Cardiac muscle cell (in vitro differentiated cells and primary cell): ENCODE measurements around the gene USP48. TPM values are rescaled to one million over a fixed set of nuclear protein-coding genes. Genes with fewer than 3 reads are reported as not detected.
"Not testable (repeated sequence)": the region's sequence is repeated elsewhere in the genome, so short reads cannot be mapped to it uniquely, and the experiment has no call there.

Experiments
- DNase-seq, 2 donors: peaks; one replicate each; pipeline versions ENCODE4 v3.0.0 to v3.0.0-alpha.2; 2010 to 2017; ENCODE audit warnings: low read depth in 1 of 2, low spot score in 1 of 2
- H3K27ac ChIP-seq: fragments of 200-600 bp; sonication (generic); 2 replicates; pipeline ENCODE4 v1.5.1; 2016
- H3K27me3 ChIP-seq: fragments of 200-600 bp; sonication (generic); 2 replicates; pipeline ENCODE4 v1.6.0; 2016; ENCODE audit warnings: control low read depth
- H3K36me3 ChIP-seq: fragments of 200-600 bp; sonication (generic); 2 replicates; pipeline ENCODE4 v1.5.1; 2016; ENCODE audit warnings: control low read depth
- H3K4me1 ChIP-seq: fragments of 200-600 bp; sonication (generic); 2 replicates; pipeline ENCODE4 v1.8.1; 2017; ENCODE audit warnings: low read depth, mild to moderate bottlenecking, mixed run types
- H3K4me3 ChIP-seq: fragments of 200-600 bp; sonication (generic); 2 replicates; pipeline ENCODE4 v1.5.1; 2016; ENCODE audit warnings: mild to moderate bottlenecking
- H3K9me3 ChIP-seq: fragments of 200-600 bp; sonication (generic); 2 replicates; pipeline ENCODE4 v1.5.1; 2017; ENCODE audit warnings: low read depth, mild to moderate bottlenecking, control low read depth
- polyA plus RNA-seq: library from polyadenylated mRNA; unstranded; fragments of >200 nt; fragmentation: Nextera tagmentation; extraction: Ambion mirVana; gene quantifications from 2 replicates; pipeline ENCODE4 v1.2.1, GENCODE V29; 2016
- total RNA-seq: library from RNA; depleted of rRNA; stranded (reverse); fragments of >200 nt; gene quantifications from 2 replicates; pipeline ENCODE4 v1.2.3, GENCODE V29; 2016
- TF ChIP-seq, protein P1 (sequence below): IDR thresholded peaks from 2 replicates; pipeline ENCODE4 v1.5.1; 2012; ENCODE audit warnings: low read depth, mild to moderate bottlenecking, low read length

The USP48 gene
- total and polyA plus RNA-seq, 2 experiments from 2014 or later, result 29.6 to 52.4 TPM

DNA sequence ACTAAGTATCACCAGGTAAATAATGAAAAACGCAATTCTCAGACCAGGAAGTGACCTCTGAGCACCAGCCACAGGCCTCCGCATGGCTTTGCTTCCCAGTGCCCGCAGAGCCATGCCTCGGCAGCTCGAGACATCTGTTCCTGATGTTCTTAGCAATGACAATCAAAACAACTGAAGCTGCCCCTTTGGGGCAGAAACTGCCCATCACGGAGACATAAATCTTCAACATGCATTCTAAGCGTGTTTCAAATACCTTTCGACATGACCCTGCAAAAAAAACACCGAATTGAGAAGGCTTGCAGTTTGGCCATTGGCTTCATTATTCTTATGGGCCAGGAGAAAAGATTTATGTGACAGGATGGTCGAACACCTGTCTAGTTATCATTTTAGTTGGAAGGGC, 108.0 kb downstream of the USP48 start:
- no peak for DNase-seq
- Histone ChIP-seq H3K27ac (no peak overlapping the region), H3K4me1 (no peaks in the 10 kb centered on the region), H3K9me3 (no peaks in the 10 kb centered on the region), H3K36me3 (no peaks in the 10 kb centered on the region), H3K4me3 (no peak overlapping the region), H3K27me3 (no peaks in the 10 kb centered on the region)
- TF ChIP-seq, protein P1, sequence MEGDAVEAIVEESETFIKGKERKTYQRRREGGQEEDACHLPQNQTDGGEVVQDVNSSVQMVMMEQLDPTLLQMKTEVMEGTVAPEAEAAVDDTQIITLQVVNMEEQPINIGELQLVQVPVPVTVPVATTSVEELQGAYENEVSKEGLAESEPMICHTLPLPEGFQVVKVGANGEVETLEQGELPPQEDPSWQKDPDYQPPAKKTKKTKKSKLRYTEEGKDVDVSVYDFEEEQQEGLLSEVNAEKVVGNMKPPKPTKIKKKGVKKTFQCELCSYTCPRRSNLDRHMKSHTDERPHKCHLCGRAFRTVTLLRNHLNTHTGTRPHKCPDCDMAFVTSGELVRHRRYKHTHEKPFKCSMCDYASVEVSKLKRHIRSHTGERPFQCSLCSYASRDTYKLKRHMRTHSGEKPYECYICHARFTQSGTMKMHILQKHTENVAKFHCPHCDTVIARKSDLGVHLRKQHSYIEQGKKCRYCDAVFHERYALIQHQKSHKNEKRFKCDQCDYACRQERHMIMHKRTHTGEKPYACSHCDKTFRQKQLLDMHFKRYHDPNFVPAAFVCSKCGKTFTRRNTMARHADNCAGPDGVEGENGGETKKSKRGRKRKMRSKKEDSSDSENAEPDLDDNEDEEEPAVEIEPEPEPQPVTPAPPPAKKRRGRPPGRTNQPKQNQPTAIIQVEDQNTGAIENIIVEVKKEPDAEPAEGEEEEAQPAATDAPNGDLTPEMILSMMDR, result no peak

DNA sequence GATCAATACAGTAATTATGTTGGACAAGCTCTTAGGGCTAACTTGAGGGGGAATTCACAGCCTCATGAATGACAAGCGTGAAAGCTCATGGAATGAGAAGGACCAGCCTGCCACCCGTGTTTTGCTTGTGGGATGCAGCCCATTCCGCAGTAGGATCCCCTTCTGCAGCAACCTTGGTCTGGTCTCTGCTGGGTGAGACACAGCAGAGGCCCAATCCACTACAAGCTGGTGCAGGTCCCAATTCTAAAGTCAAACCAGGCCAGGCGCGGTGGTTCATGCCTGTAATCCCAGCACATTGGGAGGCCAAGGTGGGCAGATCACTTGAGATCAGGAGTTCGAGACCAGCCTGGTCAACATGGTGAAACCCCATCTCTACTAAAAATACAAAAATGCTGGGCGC, 109.1 kb downstream of the USP48 start:
- DNase-seq, H3K36me3 ChIP-seq, H3K27me3 ChIP-seq, H3K27ac ChIP-seq, H3K9me3 ChIP-seq, H3K4me3 ChIP-seq, H3K4me1 ChIP-seq: not testable (repeated sequence)

DNA sequence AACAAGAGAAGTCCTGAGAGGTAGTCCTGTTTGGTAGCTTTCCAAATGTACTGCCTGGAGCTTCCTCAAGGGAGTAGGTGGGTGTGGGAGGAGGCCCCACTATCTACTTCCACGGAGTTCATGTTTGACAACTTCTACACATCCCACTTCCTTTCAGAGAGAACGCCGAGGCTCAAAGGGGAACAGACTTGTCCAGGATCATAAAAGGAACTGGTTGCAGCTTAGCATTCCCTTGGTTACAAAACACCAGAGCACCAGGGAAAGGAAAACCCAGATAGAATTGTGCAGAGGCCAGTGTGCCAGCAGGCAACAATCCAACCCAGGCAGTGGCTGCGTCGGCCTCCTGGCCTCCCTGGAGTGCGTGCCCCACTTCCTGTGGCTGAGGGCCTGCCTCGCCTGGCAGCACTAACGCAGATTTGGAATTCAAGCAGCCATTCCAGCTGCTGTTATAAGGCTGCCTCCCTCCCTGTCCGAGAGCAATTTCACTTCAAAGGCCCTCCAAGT, 109.6 kb downstream of the USP48 start:
- Histone ChIP-seq H3K27ac (no peak overlapping the region), H3K27me3 (peaks cover 15% of the 10 kb centered on the region), H3K4me3 (no peak overlapping the region), H3K36me3 (no peaks in the 10 kb centered on the region), H3K9me3 (no peaks in the 10 kb centered on the region), H3K4me1 (peaks cover 3% of the 10 kb centered on the region)
- peak in 1 of 2 donors; percentile 97 for DNase-seq
- TF ChIP-seq, protein P1, result no peak

DNA sequence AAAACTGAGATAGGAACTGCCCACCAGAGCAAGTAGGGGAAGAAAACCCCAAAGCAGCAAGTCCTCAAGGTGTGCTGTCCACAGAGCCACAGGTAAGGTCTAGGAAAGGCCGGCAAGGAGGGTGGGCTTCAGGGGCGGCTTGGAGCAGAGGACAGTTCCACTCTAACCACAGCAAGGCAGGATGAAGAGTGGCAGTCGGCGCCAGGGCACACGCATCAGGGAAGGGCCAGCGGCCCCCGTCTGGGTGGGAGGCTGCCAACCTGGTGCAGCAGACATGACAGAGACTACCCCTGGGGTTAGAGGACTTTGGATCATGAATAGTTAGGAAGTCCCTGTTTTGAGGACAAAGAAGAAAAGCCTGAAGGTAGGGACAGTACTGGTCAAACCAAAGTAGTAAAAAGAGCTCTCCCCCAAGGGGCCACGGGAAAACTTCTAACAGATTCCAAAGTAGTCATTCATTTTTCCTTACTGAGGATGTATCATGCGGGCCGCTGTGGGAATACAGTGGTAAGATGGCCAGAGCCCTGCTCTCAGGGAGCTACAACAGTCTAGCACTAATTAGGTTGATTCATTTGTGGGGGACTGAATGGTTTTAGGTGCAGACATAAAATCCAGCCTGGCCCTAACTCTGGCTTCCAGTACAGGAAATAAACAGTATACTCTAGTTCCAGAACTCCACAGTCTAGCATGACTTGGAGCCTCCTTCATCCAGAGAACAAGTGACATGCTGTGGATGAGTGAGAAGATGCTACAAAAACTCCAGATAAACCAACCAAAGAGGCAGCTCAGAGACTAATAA, 110.3 kb downstream of the USP48 start:
- no peak overlapping the region for H3K27ac ChIP-seq
- no peak for DNase-seq
- no peaks in the 10 kb centered on the region for H3K36me3 ChIP-seq
- TF ChIP-seq, protein P1, result no peak
- H3K4me3 ChIP-seq, result no peak overlapping the region
- H3K27me3 ChIP-seq, result peaks cover 19% of the 10 kb centered on the region
- peaks cover 3% of the 10 kb centered on the region for H3K4me1 ChIP-seq
- no peaks in the 10 kb centered on the region for H3K9me3 ChIP-seq

DNA sequence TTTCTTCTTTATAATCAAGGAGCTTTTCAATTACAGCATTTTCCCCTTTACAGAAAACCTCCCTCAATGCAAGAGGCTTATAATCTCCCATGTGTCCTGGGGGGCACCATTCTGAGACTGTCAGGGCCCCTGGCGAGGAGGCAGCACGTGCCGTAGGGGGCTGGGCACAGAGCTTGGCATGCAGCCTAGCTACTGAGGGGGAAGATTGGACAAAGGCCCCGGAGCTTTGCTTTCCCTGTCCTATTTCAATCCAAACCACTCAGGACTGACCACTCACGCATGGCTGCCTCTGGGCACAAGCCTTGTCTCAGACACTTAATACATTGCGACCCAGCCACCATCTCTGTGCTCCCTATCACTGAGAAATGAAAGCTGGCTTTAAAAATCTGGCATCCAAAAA, 111.0 kb downstream of the USP48 start:
- Histone ChIP-seq H3K4me3 (no peak overlapping the region), H3K27ac (no peak overlapping the region), H3K36me3 (no peaks in the 10 kb centered on the region), H3K9me3 (no peaks in the 10 kb centered on the region), H3K4me1 (peaks cover 3% of the 10 kb centered on the region), H3K27me3 (peaks cover 19% of the 10 kb centered on the region)
- DNase-seq, result no peak
- TF ChIP-seq, protein P1, result no peak

DNA sequence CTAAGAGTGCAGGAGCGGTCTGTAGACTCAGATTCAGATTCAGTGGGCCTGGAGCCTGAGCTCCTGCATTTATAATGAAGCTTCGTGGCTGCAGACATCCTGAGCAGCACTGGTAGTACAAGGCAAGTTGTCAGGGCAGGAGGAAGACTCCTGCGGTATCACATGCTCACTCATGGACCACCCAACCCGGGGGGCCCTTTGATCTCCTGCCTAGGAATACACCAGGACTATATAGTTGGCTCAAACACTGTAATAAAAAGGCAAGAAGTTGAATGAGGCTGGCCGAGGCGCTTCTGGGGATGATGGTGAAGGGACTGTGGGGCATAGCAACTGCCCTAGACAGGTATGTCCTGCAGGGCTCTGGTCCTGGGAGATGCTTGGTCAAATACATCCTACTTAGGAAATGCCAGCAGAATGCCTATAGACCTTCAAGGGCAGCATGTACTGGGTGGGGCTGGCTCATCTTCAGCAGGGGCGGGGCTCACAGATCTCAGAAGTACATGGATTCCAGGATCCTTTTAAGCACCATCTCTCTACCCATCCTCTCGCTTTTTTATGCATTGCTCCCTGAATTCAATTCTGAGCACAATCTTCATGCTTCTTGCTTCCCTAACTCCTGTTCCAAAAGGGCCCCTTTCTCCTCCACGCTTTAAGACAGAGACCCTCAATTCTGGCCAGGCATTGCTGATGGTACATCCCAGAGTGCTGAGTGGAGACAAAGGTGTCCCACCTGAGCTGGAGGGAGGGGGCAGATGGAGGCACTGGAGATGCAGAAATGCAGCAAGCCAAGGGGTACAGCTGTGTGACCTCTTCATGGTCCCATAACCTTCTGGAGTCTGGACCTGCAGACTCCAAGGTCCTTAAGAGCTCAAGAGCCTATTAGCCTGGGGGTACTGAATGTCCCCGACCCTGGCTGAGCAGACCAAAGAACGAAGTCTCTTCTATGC, 111.7 kb downstream of the USP48 start:
- Histone ChIP-seq H3K27ac (no peak overlapping the region), H3K4me1 (peaks cover 3% of the 10 kb centered on the region), H3K4me3 (no peak overlapping the region), H3K27me3 (peaks cover 19% of the 10 kb centered on the region), H3K36me3 (no peaks in the 10 kb centered on the region), H3K9me3 (no peaks in the 10 kb centered on the region)
- TF ChIP-seq, protein P1, result no peak
- DNase-seq, result no peak
